Epidermal melanocyte (primary cell): Measurements from ENCODE around the gene CEP250.
"Not testable (repeated sequence)": the region's sequence is repeated elsewhere in the genome, so short reads cannot be mapped to it uniquely, and the experiment has no call there.

Experiments used
- DNase-seq: peaks from one replicate; pipeline ENCODE4 v3.0.0; 2011; ENCODE audit warnings: low spot score; ENCODE audit not compliant: insufficient read length

CEP250 gene

DNA sequence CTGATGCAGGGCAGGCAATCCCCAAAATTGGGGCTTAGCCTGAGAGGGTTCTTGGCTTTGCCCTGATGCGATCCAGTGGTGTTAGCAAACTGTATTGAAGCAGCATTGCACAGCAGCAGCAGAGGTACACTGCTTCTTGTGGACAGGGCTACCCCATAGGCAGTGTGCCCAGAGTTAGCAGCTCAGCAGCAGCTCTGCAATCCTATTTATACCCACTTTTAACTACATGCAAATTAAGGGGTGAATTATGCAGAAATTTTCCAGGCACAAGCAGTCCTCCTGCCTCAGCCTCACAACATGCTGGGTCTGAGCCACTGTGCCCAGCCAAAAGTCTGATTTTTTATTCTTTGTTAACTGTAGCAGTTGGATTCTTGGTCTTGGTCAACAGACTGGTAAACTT lies 70.2 kb downstream of the CEP250 start:
- no peak for DNase-seq

DNA sequence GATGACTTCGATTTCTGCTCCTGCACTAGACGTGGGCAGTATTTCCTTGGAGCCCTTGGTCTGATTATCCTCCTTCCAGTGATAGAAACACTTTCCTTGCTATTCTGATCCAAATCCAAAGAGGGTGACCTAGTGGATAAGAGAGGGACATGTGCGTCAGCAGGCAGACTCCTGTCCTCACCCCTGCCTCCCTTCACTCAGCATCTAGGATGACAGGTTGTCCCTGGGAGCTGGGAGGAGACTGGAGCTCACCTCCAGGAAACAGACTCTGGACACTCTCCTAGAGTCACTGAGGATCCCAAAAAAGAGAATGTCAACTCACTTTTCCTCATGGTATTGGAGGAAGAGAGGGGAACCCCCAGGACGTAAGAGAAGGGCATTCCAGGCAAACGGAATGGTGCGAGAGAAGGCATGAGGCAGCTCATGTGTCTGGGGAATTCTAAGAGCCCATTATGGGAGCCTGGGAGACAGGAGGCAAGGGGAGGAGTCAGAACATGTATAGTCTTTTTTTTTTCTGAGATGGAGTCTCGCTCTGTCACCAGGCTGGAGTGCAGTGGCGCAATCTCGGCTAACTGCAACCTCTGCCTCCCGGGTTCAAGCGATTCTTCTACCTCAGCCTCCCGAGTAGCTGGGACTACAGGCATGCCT lies 71.8 kb downstream of the CEP250 start:
- no peak for DNase-seq

DNA sequence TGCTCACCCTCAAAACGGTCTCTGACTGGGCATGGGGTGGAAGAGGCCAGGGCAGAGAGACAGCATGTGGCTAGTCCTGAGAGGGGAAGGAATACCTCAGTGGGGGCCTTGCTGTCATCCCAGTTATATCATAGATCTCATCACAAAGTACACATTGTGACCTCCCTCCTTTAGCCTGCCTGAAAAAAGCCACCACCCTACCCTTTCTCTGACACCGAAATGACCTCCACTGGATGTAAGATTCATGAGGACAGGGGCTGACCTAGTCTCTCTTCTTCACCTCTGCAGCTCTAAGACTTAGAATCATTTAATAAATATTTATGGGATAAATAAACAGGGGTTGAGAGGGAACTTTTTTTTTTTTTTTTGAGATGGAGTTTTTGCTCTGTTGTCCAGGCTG lies 74.2 kb downstream of the CEP250 start, which contains the start of gene C20orf173:
C20orf173 (minus strand) TSS at position 101 of the 400 bp plus-strand sequence. CDS start 279 bp downstream, outside the sequence.
- DNase-seq: no peak

DNA sequence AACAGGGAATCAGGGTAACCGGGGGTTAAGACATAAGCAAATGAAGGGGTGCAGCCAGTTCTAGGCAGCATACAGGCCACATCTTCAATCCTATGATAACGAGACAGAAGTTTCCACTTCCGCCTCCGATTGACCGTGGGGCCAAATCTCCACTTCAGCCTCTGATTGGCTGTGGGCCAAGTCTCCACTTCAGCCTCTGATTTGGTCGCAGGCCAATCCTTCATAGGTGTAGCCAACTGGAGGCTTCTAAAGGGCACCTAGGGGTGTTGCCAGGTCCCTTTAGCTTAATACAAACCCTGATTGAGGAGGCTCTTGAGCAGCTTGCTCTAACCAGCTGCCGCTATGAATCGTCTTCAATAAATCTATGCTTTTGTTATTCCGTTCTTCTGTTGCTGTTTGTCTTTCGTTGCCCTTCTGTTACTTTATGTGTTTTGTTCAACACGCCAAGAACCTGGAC lies 84.4 kb downstream of the CEP250 start:
- DNase-seq: no peak

DNA sequence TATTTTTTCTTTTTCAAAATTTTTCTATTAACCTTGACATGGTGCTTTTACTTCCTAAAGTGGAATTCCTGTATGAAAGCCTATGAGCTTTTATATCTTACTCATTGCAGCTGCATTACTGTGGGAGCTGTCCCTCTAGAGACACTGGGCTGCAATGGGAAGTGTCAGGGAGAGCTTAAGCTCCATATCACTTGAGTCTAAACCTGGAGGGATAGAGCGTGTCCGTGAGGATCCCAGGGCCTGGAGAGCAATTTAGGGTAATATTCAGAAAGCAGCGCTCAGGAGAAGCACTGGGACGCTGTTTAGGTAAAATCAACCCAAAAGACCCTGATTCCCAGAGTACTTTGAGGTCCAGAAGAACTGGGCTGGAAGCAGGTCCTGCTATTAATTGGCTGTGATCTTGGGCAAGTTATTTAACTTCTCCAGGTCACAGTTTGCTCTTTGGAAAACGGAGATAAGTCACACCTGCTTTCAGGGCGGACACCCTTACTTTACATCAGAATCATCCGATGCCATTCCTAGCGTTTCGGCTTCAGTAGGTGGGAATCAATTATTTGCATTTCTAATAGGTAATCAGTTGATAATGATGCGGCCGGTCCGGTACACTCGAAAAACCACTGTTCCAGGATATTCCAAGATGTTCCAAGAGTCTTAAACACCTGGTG lies 85.9 kb downstream of the CEP250 start:
- no peak for DNase-seq

DNA sequence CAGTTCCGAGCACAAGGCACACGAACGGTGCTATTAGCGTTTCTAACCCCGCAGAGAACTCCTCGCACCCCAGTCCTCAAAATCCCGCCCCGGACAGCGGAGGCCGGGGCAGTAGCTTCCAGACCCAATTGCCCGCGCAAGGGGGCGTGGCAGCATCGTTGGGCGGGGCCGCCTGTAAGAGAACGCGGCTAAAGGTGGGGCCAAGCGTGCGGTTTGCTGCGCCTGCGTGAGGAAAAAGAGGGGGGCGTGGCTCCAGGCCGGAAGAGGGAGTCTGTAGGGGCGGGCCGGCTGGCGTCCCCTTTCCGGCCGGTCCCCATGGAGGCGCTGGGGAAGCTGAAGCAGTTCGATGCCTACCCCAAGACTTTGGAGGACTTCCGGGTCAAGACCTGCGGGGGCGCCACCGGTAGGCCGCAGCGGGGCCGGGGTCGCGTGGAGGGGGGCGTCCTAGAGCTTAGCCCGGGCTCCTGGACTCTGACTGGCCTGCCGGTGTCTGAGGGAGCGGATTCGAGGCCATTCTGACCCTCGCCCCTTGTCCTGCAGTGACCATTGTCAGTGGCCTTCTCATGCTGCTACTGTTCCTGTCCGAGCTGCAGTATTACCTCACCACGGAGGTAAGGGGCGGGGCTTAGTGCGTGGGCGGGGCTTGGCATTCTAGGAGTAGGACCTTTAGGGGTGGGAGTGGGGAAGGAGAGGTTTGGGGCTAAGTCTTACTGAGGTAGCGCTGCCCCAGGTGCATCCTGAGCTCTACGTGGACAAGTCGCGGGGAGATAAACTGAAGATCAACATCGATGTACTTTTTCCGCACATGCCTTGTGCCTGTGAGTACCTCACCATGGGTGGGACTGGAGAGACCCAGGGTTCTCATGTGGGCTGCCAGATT lies 86.6 kb downstream of the CEP250 start, which contains the start of gene ERGIC3:
ERGIC3 (plus strand) TSS at position 296 of the 880 bp plus-strand sequence; CDS start at position 316, 20 bp downstream.
- DNase-seq: peak; percentile 74

DNA sequence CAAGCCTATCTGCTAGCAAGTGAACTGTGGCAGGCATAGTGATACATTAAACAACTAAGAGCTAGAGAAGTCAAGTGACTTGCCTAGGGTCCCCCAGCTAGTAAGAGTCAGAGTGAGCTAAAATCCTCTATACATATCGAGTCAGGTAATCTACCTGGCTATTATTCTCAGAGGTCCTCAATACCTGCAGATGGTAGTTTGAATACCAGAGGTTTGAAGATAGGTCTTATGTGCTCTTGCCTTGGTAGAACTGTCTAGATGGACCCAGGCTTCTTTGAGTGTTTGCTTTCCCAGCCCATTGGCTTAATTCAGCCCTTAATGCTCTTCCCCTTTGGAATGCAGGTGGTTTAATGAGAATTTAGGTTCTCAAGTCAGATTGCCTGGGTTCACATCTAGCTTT lies 87.6 kb downstream of the CEP250 start:
- no peak for DNase-seq

DNA sequence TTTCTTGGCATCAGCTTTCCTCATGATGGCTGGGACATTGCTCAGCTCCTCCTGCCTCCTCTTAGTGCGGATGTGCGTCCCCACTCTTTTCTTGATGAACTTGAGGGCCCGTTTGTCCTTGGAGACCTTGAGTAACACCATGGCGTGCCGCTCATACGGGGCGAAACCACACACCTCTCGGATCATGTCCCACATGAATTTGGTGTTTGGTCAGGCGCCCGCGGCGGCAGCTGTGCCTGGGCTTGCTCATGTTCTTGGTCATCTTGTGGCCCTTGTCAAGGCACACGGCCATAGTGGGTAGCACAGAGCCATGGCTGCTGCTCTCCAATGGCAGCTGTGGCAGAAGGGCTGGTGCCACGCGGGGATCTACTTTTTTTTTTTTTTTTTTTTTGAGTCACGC lies 89.0 kb downstream of the CEP250 start:
- DNase-seq: no peak

DNA sequence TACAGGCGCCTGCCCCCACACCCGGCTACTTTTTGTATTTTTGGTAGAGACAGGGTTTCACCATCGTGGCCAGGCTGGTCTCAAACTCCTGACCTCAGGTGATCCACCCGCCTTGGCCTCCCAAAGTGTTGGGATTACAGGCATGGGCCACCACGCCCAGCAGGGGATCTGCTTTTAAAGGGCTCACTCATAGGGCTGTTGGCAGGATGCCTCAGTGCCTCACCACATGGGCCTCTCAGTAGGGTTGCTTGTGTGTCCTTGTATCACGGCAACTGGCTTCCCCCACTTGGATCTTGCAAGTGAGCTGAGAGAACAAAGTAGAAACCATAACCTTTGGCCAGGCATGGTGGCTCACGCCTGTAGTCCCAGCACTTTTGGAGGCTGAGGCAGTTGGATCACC lies 89.5 kb downstream of the CEP250 start:
- not testable (repeated sequence) for DNase-seq

DNA sequence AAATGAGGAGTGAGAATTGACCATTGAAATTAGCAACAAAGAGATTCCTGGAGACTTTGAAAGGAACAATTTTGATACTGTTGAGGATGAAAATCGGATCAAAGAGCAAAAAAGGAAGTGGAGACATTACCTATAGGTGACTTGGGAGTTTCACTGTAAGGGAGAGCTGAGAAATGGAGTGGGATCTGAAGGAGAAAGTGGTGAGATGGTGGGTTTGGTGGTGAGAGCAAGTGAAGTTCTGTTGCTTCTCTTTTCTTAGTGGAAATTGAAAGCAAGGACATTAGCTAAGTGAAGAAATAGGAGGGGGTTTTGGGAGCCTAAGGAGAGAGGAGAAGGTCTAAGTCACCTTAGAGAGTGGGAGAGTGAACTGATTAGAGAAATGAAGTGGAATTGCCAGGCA lies 90.7 kb downstream of the CEP250 start:
- no peak for DNase-seq

DNA sequence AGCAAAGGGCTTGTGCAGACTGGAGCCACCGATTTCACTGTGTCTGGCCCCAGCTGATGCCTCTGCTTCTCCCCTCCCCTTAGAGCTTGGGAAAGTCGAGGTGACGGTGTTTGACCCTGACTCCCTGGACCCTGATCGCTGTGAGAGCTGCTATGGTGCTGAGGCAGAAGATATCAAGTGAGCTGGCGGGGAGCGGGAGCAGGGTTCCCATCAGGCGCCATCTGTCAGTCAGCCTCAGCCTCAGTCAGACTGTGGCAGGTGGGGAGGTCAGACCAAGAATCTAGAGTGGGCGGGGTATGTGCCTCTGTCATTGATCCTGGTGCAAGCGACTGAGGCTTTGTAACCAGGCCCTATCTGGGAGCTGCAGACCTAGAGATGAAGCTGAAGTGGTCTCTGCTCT lies 91.9 kb downstream of the CEP250 start:
- DNase-seq: no peak

DNA sequence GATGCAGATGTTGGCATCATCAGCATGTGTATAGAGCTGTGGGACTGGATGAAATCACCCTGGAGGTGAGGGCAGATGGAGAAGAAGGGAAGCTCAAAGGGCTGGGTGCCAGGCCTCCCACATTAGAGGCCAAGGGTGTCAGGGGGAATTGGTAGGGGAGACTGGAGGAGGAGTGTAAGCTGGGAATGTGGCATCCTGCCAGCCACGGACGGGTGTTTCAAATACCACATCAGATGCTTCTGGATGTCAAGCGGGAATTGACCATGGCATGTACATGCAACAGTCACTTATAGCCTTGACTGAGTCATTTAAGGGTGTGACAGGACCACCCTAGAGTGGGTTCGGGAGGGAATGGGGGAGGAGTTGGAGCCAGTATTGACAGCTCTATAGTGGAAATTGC lies 96.1 kb downstream of the CEP250 start:
- DNase-seq: peak; percentile 16

DNA sequence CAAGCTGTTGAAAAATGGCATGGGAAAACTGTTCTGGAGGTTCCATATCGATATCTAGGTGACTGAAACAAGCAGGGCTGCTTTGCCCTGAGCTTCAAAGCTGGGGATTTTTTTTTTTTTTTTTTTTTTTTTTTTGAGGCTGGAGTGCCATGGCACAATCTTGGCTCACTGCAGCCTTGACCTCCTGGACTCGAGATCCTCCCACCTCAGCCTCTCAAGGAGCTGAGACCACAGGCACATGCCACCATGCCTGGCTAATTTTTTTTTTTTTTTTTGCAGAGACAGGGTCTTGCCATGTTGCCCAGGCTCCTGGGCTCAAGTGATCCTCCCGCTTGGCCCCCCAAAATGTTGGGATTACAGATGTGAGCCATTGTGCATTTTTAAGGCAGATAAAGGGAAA lies 97.5 kb downstream of the CEP250 start:
- DNase-seq: no peak

DNA sequence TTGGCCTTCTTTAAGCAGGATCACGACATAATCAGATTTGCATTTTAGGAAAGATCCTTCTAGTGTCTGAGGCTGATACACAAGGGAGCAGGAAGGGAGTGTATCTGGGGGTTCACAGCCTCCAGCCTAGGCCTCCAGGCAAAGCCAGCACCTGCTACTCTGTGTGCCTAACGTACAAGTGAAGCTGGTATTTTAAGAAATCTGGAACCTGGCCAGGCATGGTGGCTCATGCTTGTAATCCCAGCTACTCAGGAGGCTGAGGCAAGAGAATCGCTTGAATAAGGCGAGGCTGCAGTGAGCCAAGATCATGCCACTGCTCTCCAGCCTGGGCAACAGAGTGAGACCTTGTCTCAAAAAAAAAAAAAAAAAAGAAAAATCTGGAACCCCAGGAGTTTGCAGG lies 100.1 kb downstream of the CEP250 start:
- DNase-seq: not testable (repeated sequence)

DNA sequence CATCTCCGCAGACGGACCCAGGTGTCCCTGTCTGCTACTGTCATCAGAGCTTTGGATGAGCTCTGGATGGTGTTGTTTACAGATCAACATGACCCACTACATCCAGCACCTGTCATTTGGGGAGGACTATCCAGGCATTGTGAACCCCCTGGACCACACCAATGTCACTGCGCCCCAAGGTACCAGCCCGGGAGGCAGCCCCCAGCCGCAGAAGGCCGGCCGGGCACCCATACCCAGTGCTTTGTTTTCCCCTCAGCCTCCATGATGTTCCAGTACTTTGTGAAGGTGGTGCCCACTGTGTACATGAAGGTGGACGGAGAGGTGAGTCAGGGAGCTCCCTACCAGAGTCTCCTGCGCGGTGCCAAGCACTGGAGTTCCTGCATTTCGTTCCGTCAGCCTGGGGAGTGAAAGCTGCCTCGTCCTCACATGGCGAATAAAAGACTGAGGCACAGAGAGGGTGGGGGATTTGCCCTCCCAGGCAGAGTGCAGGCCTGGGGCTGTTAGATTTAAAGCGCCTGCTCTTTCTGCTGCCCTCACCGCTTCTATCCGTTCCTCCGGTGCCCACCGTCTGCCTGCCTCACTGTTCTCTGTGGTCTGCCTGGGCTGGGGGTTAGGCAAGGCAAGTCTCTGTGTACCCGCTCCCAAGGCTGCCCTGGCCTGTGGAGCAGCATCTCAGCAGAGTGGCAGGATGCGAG lies 100.7 kb downstream of the CEP250 start:
- DNase-seq: no peak

DNA sequence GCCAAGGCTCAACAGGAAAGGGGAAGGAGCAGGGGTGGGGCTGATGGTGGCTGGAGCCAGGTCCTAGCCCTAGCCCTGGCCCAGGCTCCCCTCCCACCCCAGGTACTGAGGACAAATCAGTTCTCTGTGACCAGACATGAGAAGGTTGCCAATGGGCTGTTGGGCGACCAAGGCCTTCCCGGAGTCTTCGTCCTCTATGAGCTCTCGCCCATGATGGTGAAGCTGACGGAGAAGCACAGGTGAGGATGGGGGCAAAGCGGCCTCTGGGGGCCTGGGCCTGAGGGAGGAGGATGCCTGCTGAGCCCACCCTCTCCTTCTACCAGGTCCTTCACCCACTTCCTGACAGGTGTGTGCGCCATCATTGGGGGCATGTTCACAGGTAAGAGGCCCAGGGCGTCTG lies 101.5 kb downstream of the CEP250 start:
- no peak for DNase-seq

DNA sequence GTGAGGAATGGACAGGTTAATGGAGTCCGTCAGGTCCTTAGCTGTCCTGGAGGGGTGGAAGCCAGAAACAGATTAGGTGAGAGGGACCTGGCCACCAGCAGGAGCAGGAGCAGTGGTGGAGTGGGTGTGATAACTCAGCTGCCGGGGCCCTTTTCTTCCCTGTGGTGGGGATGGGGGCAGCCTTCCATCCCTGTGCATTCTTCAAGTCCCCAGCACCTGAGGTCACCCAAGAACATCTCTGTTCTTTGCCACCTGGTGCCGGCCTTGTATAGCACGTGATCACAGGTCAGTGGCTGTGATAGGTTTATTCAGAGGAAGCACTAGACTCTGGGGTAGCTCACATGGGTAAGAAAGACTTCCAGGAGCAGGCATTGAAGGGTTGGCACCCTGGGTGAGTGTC lies 103.1 kb downstream of the CEP250 start:
- no peak for DNase-seq

DNA sequence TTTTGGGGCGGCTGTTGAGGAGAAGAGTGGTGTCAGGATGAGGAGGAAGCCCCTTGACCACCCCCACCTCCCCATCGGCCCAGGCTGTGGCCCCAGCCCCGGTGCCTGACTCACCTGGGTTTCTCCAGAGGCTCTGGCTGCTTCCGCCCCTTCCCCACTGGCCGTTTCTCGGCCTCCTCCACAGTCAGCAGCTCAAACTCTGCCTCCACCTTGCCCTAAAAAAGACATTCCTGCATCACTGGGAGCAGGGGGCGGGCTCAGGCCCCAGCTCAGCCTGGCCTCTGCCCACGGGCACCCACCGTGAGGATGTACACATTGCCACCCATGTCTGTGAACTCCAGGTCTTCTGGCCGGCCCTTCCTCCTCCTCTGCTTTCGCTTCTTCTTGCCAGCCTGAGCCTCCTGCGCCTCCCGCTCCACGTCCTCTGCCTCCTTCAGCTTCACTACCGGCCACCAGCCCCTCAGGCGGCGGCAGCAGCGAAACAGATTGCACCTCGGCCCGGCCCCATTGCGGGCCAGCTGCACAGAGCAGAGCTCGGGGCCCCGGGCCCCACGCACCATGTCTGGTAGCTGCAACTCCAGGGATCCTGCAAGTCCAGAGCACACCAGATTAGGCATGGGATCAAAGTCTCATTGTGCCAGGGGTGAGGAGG lies 103.8 kb downstream of the CEP250 start:
- DNase-seq: no peak

DNA sequence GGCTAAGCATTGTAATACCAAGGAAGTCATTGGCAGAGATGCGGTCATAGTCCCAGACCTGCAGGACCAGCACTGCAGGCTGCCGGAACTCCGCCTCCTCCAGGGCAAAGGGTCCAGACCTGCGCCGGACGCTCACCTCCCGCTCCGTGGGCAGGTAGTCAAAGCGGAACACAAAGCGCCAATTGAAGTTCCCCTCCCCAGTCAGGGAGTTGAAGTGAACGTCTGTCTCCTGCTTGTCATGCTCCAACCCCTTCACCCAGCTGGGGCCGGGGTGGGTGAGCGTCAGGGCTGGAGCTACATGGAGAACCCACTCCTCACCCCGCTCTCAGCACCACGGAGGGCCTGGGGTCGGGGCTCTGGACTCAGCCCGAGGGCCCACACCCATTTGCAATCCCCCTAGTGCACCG lies 104.7 kb downstream of the CEP250 start:
- no peak for DNase-seq

DNA sequence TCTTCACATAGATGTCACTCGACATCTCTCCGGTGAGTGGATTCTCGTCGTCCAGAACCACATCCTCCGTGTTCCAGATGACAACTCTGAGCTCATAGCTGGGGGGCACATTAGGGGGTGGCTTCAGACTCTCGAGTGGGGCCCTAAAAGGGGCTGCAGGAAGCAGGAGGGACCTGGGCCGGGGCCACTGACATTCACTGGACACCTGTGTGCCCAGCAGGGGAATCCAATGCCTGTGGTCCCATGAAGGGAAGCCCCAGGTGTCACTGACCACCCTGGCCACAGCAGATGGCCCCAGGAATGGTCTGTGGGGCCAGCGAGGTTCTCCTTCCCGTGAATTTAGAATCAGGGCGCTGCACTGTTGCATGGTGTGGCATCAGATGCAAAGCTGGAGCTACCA lies 105.1 kb downstream of the CEP250 start:
- peak; percentile 8 for DNase-seq

DNA sequence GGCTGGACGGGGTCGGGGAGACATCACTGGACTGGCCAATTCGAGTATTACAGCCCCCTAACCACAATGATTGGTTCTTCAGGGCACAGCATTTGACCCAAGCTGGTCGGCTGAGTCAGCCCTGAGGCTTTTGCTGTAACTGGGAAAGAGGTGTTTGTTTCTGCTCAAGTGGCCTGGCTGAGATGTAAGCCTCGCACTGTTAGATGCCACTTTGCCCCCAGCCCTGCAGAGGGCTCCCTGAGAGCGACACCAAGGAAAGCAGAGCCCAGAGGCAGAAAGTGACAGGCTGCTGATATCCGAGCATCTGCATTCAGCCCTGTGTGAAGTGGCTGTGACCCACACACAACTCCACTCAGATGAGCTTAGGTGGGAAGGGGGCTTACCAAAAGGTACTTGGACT lies 105.9 kb downstream of the CEP250 start:
- peak; percentile 26 for DNase-seq
